NCI-H2107 treated with DMSO at 0.1 percent for 48 hours (cell line): ENCODE data around the gene IL32.
"Not testable (repeated sequence)": the region's sequence is repeated elsewhere in the genome, so short reads cannot be mapped to it uniquely, and the experiment has no call there.

ENCODE experiments used
- DNase-seq: peaks from one replicate; lab custom pipeline; 2025; ENCODE audit not compliant: unreplicated experiment; lab: John Stamatoyannopoulos, UW

The IL32 gene

GRCh38 chr16:3051009-3051408 is 14.4 kb upstream of the IL32 start:
- DNase-seq: no peak

- DNase-seq: no peak
These were observed 13.9 kb upstream of the IL32 start for GRCh38 chr16:3051494-3051893.

- DNase-seq: not testable (repeated sequence)
These were observed 12.7 kb upstream of the IL32 start for GRCh38 chr16:3052571-3053329.

GRCh38 chr16:3053330-3053710 is 12.1 kb upstream of the IL32 start:
- not testable (repeated sequence) for DNase-seq

GRCh38 chr16:3054965-3055733 is 10.3 kb upstream of the IL32 start:
- DNase-seq: no peak

- DNase-seq: not testable (repeated sequence)
These were observed 9.7 kb upstream of the IL32 start for GRCh38 chr16:3055734-3056115.

- no peak for DNase-seq
These were observed 8.9 kb upstream of the IL32 start for GRCh38 chr16:3056336-3057180.

- no peak for DNase-seq
These were observed 8.0 kb upstream of the IL32 start for GRCh38 chr16:3057181-3058138.

- DNase-seq: no peak
These were observed 7.1 kb upstream of the IL32 start for GRCh38 chr16:3058139-3059030.

GRCh38 chr16:3059041-3059722 is 6.3 kb upstream of the IL32 start:
- no peak for DNase-seq

GRCh38 chr16:3059723-3060242 is 5.7 kb upstream of the IL32 start:
- DNase-seq: no peak

GRCh38 chr16:3060339-3061127 is 4.9 kb upstream of the IL32 start:
- DNase-seq: no peak

- DNase-seq: no peak
These were observed 2.9 kb upstream of the IL32 start for GRCh38 chr16:3062553-3062952.

GRCh38 chr16:3063625-3064386 is 1.6 kb upstream of the IL32 start:
- DNase-seq: no peak

- no peak for DNase-seq
These were observed 451 bp downstream of the IL32 start for GRCh38 chr16:3065742-3066439.

- no peak for DNase-seq
These were observed 954 bp downstream of the IL32 start for GRCh38 chr16:3066440-3066748.

GRCh38 chr16:3068487-3068886 is 3.0 kb downstream of the IL32 start:
- DNase-seq: no peak
